Brain microvascular endothelial cell (primary cell): Measurements from ENCODE around the gene PCAT6.
"Not testable (repeated sequence)": the region's sequence is repeated elsewhere in the genome, so short reads cannot be mapped to it uniquely, and the experiment has no call there.

Experiments used
- DNase-seq: peaks from one replicate; pipeline ENCODE4 v3.0.0-alpha.2; 2020
- H3K27ac ChIP-seq: fragments of 250-450 bp; sonication (Bioruptor Pico); 2 replicates; pipeline ENCODE4 v1.5.1; 2020; ENCODE audit warnings: mild to moderate bottlenecking, moderate library complexity
- H3K27me3 ChIP-seq: fragments of 250-450 bp; sonication (Bioruptor Pico); replicated peaks from 2 replicates; pipeline ENCODE4 v1.5.1; 2020; ENCODE audit warnings: mild to moderate bottlenecking
- H3K36me3 ChIP-seq: fragments of 250-450 bp; sonication (Bioruptor Pico); replicated peaks from 2 replicates; pipeline ENCODE4 v1.5.1; 2020; ENCODE audit warnings: mild to moderate bottlenecking
- H3K4me3 ChIP-seq: 2 replicates; pipeline ENCODE4 v1.5.1; 2011; ENCODE audit warnings: low read depth, mild to moderate bottlenecking, control low read depth, low read length, moderate library complexity
- in situ Hi-C: cut with HindIII; loops from 2 replicates; pipeline ENCODE4 v1.10.0; 2017; ENCODE audit warnings: low sequenced_read_pairs, low pct_ligation_motif_present
- TF ChIP-seq, protein P1 (sequence below): IDR thresholded peaks from 2 replicates; pipeline ENCODE4 v1.5.1; 2011; ENCODE audit warnings: low read depth, mild to moderate bottlenecking, moderate library complexity, low read length, control low read depth, inconsistent platforms; ENCODE audit errors: missing control alignments

The PCAT6 gene

DNA sequence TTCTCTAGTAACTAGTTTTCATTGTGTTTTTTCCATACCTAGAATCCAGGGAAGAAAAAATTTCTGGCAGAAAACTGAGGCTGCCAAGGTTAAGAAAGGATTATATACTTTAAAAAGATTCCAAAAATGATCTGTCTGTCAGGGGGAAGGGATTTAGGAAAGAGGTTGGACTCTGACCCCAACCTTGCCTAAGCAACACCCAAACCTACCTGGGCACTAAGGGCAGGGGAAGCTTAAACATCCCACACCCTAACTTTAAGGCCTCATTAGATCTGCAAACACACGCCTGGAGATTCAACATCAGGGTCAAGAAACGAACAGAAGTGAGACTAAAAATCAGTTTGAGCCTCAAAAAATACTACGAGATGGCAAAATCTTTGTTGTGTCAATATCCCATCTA lies 22.0 kb upstream of the PCAT6 start:
- H3K27ac ChIP-seq, result no peak overlapping the region
- no peak overlapping the region for H3K4me3 ChIP-seq
- in situ Hi-C loops, result no loop called here
- no peaks in the 10 kb centered on the region for H3K27me3 ChIP-seq
- no peaks in the 10 kb centered on the region for H3K36me3 ChIP-seq
- TF ChIP-seq, protein P1, sequence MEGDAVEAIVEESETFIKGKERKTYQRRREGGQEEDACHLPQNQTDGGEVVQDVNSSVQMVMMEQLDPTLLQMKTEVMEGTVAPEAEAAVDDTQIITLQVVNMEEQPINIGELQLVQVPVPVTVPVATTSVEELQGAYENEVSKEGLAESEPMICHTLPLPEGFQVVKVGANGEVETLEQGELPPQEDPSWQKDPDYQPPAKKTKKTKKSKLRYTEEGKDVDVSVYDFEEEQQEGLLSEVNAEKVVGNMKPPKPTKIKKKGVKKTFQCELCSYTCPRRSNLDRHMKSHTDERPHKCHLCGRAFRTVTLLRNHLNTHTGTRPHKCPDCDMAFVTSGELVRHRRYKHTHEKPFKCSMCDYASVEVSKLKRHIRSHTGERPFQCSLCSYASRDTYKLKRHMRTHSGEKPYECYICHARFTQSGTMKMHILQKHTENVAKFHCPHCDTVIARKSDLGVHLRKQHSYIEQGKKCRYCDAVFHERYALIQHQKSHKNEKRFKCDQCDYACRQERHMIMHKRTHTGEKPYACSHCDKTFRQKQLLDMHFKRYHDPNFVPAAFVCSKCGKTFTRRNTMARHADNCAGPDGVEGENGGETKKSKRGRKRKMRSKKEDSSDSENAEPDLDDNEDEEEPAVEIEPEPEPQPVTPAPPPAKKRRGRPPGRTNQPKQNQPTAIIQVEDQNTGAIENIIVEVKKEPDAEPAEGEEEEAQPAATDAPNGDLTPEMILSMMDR, result no peak
- DNase-seq, result no peak

DNA sequence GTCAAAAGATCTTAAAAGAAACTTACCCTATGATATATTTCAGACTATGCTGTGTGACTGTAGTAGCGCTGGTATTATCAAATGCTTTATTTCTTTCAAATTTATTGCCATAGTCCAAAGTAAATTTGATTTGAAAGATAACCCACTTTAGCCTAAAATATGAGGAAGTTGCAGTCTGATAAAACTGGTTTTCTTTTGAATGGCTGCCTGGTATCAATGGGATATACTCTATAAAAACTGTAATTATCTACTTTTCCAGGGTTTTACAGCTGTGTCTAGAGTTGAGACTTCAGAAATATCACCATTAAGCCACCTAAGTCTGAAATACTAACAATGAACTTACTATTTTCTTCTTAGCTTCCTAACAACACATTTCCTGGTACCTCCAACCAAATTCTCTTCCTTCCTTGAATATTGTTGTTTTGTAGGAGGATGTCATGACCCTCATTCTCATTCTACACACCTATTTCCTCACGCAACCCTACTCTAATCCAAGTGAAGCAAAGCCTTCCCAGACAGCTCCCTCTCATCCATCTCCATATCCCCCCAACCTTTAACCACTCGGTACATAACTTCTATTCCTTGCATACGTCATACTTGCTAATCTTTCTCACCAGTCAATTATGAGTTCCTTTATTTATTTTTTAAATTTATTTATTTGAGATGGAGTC lies 19.5 kb upstream of the PCAT6 start:
- H3K27ac ChIP-seq, result no peak overlapping the region
- no peak overlapping the region for H3K4me3 ChIP-seq
- no peaks in the 10 kb centered on the region for H3K36me3 ChIP-seq
- in situ Hi-C loops, result no loop called here
- TF ChIP-seq, protein P1, result no peak
- H3K27me3 ChIP-seq, result no peaks in the 10 kb centered on the region
- DNase-seq, result no peak

DNA sequence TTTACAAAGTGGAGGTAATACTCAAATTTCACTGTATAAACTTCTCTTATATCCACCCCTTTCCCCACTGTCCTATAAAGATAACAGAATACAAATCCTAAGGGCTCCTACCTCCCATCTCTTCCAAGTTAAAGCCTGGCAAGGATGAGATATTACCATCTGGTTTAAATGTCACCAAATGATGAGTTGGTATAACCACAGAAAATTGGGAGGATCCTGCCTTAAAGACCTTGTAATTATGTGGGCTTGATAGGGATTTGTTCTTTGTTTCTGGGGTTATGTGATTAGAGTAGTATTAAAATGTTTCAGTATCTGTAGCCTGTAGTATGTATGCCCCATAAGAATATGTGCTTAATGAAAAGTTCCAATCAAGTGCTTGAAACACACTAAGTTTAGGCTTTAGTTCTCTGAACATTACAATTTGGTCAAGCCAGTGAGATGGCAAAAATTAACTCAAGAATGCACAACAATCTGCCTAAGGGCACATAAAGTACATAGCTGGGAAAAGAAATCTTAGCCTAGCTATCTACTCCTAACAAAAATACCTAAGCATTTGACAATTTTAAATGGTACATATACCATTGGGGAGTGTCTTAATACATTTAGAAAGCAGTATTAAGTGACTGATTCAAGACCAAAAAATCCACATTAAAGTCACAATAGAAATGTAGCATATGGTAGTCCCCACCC lies 16.6 kb upstream of the PCAT6 start:
- DNase-seq, result no peak
- TF ChIP-seq, protein P1, result no peak
- Histone ChIP-seq H3K4me3 (no peak overlapping the region), H3K27me3 (no peaks in the 10 kb centered on the region), H3K27ac (no peak overlapping the region), H3K36me3 (no peaks in the 10 kb centered on the region)
- in situ Hi-C loops, result no loop called here

DNA sequence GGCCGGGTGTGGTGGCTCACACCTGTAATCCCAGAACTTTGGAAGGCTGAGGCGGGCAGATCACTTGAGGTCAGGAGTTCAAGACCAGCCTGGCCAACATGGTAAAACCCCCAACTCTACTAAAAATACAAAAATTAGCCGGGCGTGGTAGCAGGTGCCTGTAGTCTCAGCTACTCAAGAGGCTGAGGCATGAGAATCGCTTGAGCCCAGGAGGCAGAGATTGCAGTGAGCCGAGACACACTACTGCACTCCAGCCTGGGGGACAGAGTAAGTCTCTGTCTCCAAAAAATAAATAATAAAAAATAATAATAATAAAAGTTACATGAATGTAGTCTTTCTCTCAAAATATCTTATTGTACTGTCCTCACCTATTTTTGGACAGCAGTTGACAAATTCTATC lies 15.8 kb upstream of the PCAT6 start:
- H3K4me3 ChIP-seq, in situ Hi-C loops, H3K36me3 ChIP-seq, DNase-seq, H3K27ac ChIP-seq, H3K27me3 ChIP-seq: not testable (repeated sequence)

DNA sequence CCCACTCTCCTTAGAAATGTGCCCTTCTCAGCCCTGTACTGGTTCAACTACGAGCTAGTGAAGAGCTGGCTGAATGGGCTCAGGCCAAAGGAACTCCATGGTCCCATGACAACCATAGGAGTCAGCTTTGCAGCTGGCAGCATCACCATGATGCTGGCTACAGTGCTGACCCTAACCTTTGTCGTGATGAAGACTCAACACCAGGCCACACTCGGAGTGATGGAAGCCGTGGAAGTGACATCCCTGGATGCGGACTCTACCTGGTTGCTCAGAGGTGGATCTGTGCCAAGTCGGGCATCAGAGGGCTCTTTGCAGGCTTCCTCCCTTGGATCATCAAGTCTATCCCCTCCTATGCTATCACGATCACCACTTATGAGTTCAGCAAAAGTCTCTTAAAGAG lies 14.1 kb upstream of the PCAT6 start:
- H3K4me3 ChIP-seq, result no peak overlapping the region
- DNase-seq, result no peak
- TF ChIP-seq, protein P1, result no peak
- H3K27me3 ChIP-seq, result no peaks in the 10 kb centered on the region
- H3K36me3 ChIP-seq, result no peaks in the 10 kb centered on the region
- in situ Hi-C loops, result no loop called here
- H3K27ac ChIP-seq, result no peak overlapping the region

DNA sequence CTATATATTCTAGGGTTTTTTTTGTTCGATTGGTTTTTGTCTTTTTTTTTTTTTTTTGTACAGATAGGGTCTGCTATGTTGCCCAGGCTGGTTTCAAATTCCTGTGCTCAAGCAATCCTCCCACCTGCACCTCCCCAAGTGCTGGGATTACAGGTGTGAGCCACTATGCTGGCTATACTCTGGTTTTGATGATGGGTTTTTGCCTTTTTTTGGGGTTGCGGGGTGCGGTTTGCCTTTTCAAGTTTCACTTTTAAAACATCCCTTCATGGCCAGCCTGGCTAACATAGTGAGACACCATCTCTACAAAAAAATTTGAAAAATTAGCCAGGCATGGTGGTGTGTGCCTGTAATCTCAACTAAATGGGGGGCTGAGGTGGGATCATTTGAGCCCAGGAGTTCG lies 12.5 kb upstream of the PCAT6 start:
- H3K27ac ChIP-seq, result no peak overlapping the region

More for the DNA sequence above, 12.5 kb upstream of the PCAT6 start:
- Histone ChIP-seq H3K4me3 (no peak overlapping the region), H3K27me3 (no peaks in the 10 kb centered on the region), H3K36me3 (no peaks in the 10 kb centered on the region)
- in situ Hi-C loops, result no loop called here
- no peak for DNase-seq
- TF ChIP-seq, protein P1, result no peak
